Fibroblast of pulmonary artery (primary cell): ENCODE data around the gene UBAC1.

Source experiments
- DNase-seq: peaks from one replicate; pipeline ENCODE4 v3.0.0-alpha.2; 2010; ENCODE audit warnings: low read depth
- H3K4me3 ChIP-seq: replicated peaks from 2 replicates; pipeline ENCODE4 v1.5.1; 2011; ENCODE audit warnings: low read depth, mild to moderate bottlenecking, control low read depth, low read length, moderate library complexity
- TF ChIP-seq, protein P1 (sequence below): IDR thresholded peaks from 2 replicates; pipeline ENCODE4 v1.5.1; 2011; ENCODE audit warnings: mild to moderate bottlenecking, control low read depth, low read length, inconsistent platforms; ENCODE audit errors: missing control alignments

The UBAC1 gene

DNA sequence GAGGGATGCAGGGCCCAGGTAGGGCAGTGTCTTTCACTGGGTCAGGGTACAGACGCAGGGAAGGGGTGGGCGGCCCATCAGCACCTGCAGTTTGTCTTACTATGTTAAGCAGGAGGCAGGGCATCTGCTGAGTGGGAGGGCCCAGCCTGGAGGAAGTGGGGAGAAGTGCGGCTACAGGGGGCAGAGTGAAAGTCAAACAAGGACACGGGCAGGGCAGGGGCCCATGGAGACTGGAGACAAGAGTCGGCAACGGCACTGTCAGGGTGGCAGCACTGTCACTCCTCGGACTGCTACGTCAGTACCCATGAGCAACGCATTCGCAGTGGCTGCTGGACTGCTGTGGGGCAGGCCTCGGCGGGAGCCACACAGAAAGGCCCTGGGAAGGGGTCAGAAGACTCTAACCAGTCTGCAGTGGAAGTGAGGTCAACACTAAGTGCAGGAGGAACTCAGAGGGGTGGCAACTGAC lies 73.6 kb downstream of the UBAC1 start:
- TF ChIP-seq, protein P1, sequence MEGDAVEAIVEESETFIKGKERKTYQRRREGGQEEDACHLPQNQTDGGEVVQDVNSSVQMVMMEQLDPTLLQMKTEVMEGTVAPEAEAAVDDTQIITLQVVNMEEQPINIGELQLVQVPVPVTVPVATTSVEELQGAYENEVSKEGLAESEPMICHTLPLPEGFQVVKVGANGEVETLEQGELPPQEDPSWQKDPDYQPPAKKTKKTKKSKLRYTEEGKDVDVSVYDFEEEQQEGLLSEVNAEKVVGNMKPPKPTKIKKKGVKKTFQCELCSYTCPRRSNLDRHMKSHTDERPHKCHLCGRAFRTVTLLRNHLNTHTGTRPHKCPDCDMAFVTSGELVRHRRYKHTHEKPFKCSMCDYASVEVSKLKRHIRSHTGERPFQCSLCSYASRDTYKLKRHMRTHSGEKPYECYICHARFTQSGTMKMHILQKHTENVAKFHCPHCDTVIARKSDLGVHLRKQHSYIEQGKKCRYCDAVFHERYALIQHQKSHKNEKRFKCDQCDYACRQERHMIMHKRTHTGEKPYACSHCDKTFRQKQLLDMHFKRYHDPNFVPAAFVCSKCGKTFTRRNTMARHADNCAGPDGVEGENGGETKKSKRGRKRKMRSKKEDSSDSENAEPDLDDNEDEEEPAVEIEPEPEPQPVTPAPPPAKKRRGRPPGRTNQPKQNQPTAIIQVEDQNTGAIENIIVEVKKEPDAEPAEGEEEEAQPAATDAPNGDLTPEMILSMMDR, result no peak
- H3K4me3 ChIP-seq, result no peak overlapping the region
- DNase-seq, result no peak

- TF ChIP-seq, protein P1, result no peak
- no peak overlapping the region for H3K4me3 ChIP-seq
- DNase-seq, result no peak
These were observed 74.1 kb downstream of the UBAC1 start for GRCh38 chr9:135887021-135887507.

DNA sequence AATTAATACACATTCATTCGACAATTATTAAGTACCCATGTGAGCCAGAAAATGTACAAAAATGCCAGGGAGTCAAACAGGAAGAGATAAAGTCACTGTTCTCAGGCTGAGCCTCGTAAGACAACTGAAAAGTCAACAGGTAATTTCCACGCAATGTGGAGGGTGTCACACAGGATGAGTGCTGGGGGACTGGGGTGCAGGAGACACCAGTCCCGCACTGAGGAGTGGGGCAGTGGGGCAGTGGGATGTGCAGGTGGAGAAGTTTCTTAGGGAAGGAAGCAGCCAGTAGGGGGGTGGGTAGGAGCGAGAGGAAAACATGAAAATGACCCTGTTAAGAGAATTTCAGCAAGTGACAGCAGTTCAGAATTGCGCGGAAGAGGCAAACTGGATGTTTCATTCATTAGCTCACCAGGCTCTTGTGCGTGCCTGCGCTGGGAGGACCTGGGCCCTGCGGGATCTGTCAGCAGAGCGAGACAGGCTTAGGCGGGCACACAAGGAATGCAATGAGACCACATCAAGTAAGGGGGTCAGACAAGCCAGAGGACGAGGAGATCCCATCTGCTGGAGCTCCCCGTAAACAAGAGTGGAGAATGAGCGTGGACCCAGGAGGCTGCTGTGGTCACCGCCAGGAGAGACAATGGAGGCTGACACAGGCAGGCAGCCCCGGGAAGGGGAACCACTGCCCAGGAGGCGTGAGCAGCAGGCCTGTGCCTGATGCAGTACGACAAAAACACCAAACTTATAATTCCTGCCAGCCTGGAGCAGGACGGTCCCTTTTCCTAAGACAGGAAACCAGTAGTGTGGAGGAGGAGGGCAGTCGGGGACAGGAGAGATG lies 74.8 kb downstream of the UBAC1 start:
- no peak for DNase-seq
- TF ChIP-seq, protein P1, result no peak
- H3K4me3 ChIP-seq, result no peak overlapping the region

- DNase-seq, result peak; percentile 43
- TF ChIP-seq, protein P1, result no peak
These were observed 75.9 kb downstream of the UBAC1 start for GRCh38 chr9:135885100-135885853.

GRCh38 chr9:135884328-135885035 lies 76.7 kb downstream of the UBAC1 start:
- TF ChIP-seq, protein P1, result no peak
- peak; percentile 46 for DNase-seq
- H3K4me3 ChIP-seq, result no peak overlapping the region

More at GRCh38 chr9:135885100-135885853, 75.9 kb downstream of the UBAC1 start:
- H3K4me3 ChIP-seq, result no peak overlapping the region

GRCh38 chr9:135883410-135884089 lies 77.6 kb downstream of the UBAC1 start:
- DNase-seq, result no peak
- no peak overlapping the region for H3K4me3 ChIP-seq

More at GRCh38 chr9:135883410-135884089, 77.6 kb downstream of the UBAC1 start:
- TF ChIP-seq, protein P1, result no peak
